NCI-H1105 treated with DMSO at 0.1 percent for 48 hours (cell line): ENCODE measurements around the gene GOLT1B.
"Not testable (repeated sequence)": the region's sequence is repeated elsewhere in the genome, so short reads cannot be mapped to it uniquely, and the experiment has no call there.

Experiments
- DNase-seq: peaks from one replicate; lab custom pipeline; 2025; lab: John Stamatoyannopoulos, UW

Gene GOLT1B

GRCh38 chr12:21501258-21502163 lies at the start of gene GOLT1B, which contains the start of gene RECQL:
GOLT1B (plus strand) TSS chr12:21501789; CDS start chr12:21501924, 135 bp downstream.
RECQL (minus strand) TSS chr12:21501635; CDS start chr12:21499570, 2,065 bp downstream.
- peak; percentile 99 for DNase-seq

- DNase-seq: no peak
Observed at GRCh38 chr12:21453312-21453852, 48.2 kb upstream of the GOLT1B start.

- DNase-seq: no peak
Observed at GRCh38 chr12:21456291-21456780, 45.3 kb upstream of the GOLT1B start.

GRCh38 chr12:21459474-21459873 lies 42.1 kb upstream of the GOLT1B start:
- no peak for DNase-seq

DNA sequence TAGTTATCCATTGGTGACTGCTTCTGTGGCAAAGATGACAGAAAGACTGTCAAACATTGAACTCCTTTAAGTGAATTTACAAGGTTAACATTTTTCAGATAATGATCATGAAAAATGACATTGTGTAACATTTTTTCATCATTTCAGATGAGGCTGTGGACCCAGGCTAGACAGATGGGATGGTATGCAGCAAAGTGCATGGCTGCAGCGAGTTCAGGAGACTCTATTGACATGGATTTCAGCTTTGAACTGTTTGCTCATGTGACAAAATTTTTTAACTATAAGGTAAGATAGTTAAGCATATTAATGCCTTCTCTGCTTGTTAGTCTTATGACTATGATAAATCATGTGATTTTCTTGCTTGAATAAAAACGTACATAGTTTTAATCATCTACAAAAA lies 34.3 kb upstream of the GOLT1B start:
- DNase-seq: not testable (repeated sequence)

GRCh38 chr12:21471294-21471693 lies 30.3 kb upstream of the GOLT1B start:
- no peak for DNase-seq

DNA sequence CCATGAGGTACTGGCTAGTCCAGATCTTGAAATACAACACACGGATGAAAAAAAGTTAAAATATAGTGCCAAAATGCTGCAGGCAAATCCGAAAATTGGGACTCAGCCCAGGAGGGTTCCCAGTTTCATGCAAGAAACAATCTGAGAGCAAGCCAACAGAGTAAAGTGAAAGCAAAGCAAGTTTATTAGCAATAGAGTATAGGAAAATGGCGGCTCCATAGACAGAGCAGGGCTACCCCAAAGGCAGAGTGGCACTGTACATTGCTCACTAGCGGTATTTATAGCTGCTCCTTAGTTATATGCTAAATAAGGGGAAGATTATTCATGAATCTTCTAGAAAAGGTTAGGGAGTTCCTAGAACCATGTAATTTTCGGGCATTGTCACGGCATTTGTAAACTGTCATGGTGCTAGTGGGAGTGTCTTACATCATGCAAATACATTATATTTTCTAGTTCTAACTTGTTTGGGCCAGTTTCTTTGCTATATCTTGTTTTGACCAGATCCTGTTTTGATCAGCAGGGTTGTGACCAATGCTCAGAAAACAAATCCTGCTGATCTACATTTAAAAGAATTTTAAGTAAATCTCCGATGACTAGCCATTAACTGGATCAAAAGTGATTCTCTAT lies 29.3 kb upstream of the GOLT1B start:
- DNase-seq: no peak

- no peak for DNase-seq
Observed at GRCh38 chr12:21475552-21475951, 26.0 kb upstream of the GOLT1B start.

DNA sequence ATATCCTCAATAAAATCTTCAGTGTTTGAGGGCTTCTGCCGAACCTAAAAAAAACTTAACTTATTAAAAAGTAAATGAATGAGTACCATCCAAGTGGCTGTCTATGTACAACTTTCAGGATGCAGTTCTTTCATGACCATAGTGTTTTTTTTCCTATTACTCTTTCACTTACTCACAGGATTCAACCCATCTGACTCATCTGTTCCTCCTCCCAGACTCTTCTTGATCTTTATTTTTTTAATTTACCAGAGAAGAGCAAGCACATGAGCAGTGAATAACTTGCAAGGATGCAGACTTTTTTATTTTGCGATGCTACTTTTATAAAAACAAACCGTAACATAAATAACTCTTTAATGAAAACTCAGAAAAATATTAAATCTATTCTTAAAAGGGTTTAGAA lies 24.6 kb upstream of the GOLT1B start:
- no peak for DNase-seq

- DNase-seq: no peak
Observed at GRCh38 chr12:21478756-21479455, 22.7 kb upstream of the GOLT1B start.

GRCh38 chr12:21483531-21483930 lies 18.1 kb upstream of the GOLT1B start:
- DNase-seq: peak; percentile 95

DNA sequence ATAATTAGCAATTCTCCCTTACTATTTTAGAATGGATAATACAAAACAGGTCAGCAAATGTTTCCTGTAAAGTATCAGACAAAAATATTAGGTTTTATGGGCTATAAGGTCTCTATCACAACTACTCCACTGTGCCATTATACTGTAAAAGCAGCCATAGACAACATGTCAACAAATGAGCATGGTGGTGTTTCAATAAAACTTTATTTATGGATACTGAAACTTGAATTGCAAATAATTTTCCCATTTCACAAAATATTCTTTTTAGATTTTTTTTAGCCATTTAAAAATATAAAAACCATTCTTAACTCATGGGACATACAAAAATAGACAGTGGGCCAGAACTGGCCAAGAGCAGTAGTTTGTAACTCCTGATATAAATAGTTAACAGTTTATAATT lies 15.6 kb upstream of the GOLT1B start:
- DNase-seq: no peak

- no peak for DNase-seq
Observed at GRCh38 chr12:21499765-21500164, 1.8 kb upstream of the GOLT1B start.

- no peak for DNase-seq
Observed at GRCh38 chr12:21500786-21501257, 767 bp upstream of the GOLT1B start.

DNA sequence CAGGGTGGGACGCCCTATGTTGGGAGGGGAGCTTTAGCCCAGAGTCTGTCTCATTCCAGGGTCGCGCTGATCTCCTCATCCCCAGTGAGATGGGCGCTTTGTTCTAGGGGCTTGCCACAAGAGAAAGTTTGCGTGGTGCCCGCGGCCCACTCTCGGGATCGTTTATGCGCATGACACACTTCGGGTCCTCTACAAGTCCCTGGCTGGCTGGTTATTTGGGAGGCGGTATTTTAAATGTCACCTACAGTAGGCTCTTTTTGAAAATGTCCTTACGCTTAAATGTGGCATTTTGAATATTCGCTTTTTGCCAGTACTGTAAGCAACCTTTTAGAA lies 541 bp downstream of the GOLT1B start:
- peak; percentile 48 for DNase-seq

DNA sequence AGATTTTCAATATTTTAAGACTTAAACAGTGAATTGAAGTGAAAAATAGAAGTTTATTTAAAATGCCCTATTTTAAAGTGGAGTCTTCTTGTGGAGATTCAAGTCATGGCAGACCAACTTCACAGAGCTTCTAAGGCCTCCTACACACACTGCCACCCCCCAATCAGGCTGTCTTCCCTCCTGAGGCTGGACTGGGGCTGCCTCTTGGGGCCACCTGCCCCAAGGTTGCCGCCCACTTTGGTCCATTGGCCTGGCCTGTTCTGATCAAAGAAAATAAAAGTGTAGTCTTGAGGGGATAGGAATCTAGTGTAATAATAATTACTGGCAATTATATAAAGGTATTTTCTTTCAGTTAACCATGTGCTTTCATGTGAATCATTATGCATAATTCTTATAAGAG lies 1.3 kb downstream of the GOLT1B start:
- DNase-seq: no peak

GRCh38 chr12:21505888-21506287 lies 4.3 kb downstream of the GOLT1B start:
- DNase-seq: no peak

DNA sequence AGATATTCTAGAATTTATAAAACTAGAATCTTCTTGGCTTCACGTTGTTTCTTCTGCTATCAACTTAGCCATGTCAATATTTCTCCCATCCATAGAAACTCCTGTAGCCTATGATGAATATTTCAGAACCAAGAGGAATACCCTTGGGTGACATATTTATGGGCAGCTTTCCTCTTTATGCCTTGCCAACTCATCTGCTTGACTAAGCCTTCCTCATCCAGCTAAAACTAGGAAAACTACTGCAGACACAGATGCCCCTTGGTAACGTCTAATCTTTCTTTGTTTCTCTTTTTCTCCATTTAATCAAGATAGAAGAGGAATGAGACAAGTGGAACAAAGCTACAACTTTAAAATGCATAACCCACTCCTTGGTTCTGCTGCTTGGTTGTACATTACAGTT lies 6.3 kb downstream of the GOLT1B start:
- DNase-seq: no peak

GRCh38 chr12:21509768-21510167 lies 8.2 kb downstream of the GOLT1B start:
- DNase-seq: no peak

- DNase-seq: no peak
Observed at GRCh38 chr12:21516281-21516680, 14.7 kb downstream of the GOLT1B start.

DNA sequence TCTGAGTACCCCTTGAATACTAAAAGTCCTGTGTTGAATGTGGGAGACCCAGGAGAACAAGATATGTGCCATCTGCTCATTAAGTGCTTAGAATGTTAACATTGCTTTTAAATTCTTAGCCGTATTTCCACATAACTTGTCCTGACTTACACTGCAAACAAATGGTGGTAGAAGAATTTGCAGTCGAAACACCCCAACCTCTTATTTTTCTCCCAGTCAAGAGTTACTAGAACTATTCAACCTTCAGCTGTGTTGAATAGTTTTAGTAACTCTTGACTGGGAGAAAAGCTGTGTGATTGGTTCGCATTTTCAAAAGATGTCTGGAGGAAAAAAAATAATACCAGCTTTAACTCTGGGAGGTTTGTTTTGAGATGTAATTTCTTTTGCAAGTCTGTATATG lies 16.9 kb downstream of the GOLT1B start:
- DNase-seq: no peak

- DNase-seq: no peak
Observed at GRCh38 chr12:21521541-21521940, 20.0 kb downstream of the GOLT1B start.
